Heart left ventricle (tissue), 16 donors: ENCODE measurements around the gene IL20RA. TPM values are rescaled to one million over a fixed set of nuclear protein-coding genes. Genes with fewer than 3 reads are reported as not detected.

Source experiments
- ATAC-seq, 4 donors: fragments of 200-7000 bp; cut with Tn5 transposase; one replicate each; pipeline ENCODE4 v1.9.1; 2020 to 2022; ENCODE audit warnings: moderate library complexity in 4 of 4, mild to moderate bottlenecking in 3 of 4, moderate number of reproducible peaks in 1 of 4
- DNase-seq, 5 donors: peaks; one replicate each; pipeline ENCODE4 v3.0.0-alpha.2; 2020
- H3K27ac ChIP-seq, 12 donors: fragments of 200-600 bp; sonication (generic) in 4 of 12; one replicate each; pipeline versions ENCODE4 v1.5.0 to v1.8.0; 2016 to 2022; ENCODE audit warnings: mild to moderate bottlenecking in 2 of 12
- H3K27me3 ChIP-seq, 9 donors: fragments of 200-600 bp; sonication (generic) in 2 of 9; one replicate each; pipeline versions ENCODE4 v1.5.1 to v1.8.0; 2016 to 2022; ENCODE audit warnings: mild to moderate bottlenecking in 3 of 9
- H3K36me3 ChIP-seq, 9 donors: fragments of 200-600 bp; sonication (generic) in 2 of 9; one replicate each; pipeline versions ENCODE4 v1.5.0 to v1.8.0; 2018 to 2022; ENCODE audit warnings: mild to moderate bottlenecking in 2 of 9
- H3K4me1 ChIP-seq, 12 donors: fragments of 200-600 bp; sonication (generic) in 4 of 12; one replicate each; pipeline versions ENCODE4 v1.5.0 to v1.8.0; 2016 to 2022; ENCODE audit warnings: mild to moderate bottlenecking in 3 of 12
- H3K4me3 ChIP-seq, 12 donors: fragments of 200-600 bp; sonication (generic) in 4 of 12; one replicate each; pipeline versions ENCODE4 v1.5.0 to v1.8.0; 2017 to 2022; ENCODE audit warnings: mild to moderate bottlenecking in 9 of 12, moderate library complexity in 4 of 12
- H3K9me3 ChIP-seq, 12 donors: fragments of 200-600 bp; sonication (generic) in 4 of 12; one replicate each; pipeline versions ENCODE4 v1.5.0 to v1.8.0; 2016 to 2022; ENCODE audit warnings: mild to moderate bottlenecking in 1 of 12
- CTCF ChIP-seq, 12 donors: fragments of 200-600 bp; sonication (generic) in 4 of 12; IDR thresholded peaks; one replicate each; pipeline versions ENCODE4 v1.5.0 to v1.8.0; 2018 to 2022; ENCODE audit warnings: antibody characterized with exemption in 12 of 12, mild to moderate bottlenecking in 5 of 12
- POLR2A ChIP-seq, 2 donors: fragments of 450-650 bp; IDR thresholded peaks; one replicate each; pipeline ENCODE4 v1.6.1; 2017; ENCODE audit warnings: antibody characterized with exemption in 2 of 2, mild to moderate bottlenecking in 2 of 2, moderate library complexity in 2 of 2
- WGBS, 4 donors: extraction: QIAGEN DNeasy Blood & Tissue Kit in 2 of 4; methylation state at CpG; one replicate each; pipeline versions ENCODE4 v1.1.5 to v1.1.7; 2013 to 2018; 5-methylcytosine and 5-hydroxymethylcytosine counted together
- intact Hi-C, 10 donors: fragments of 100-400 bp; cut with DNase I; formaldehyde crosslinking; loops; one replicate each; pipeline versions ENCODE4 v1.11.1 to v1.14.2; 2022
- polyA plus RNA-seq, 2 donors: library from polyadenylated mRNA; stranded (reverse); fragments of 200-250 nt; gene quantifications; one replicate each; pipeline ENCODE4 v1.2.3, GENCODE V29; 2013
- total RNA-seq, 9 donors: library from RNA; depleted of rRNA in 2 of 9; stranded (reverse); fragments of >200 nt in 2 of 9; fragmentation: NEBNext Ultra II Directional in 3 of 9; extraction: Animal tissue kit (Norgen Biotek cat#: 25700) in 3 of 9; gene quantifications; one replicate each; pipeline versions ENCODE4 v1.1.0 to v1.2.4, GENCODE V29; 2016 to 2023
- donor health status: ischemic (EF 13 %, LVEDD 7.1; RV severe dilation, severe dysfunction).
- donor health status: healthy with polysubstance abuse.
- donor health status: DM: no; HTN: yes; CAD: no.
- donor health status: DM: no; HTN: no; CAD: no.
- donor health status: ischemic (EF 25% LVEDD 6.9; RV normal size, moderate dysfunction).
- donor health status: ischemic (EF 25% LVEDD 5.7; RV mildly dilated, moderate dysfunction).
- donor health status: healthy.
- donor health status: DM: yes; HTN: yes; CAD: no.
- donor health status: ischemic (EF 35%, LVEDD 5.7; RV mildly dilated, moderate dysfunction).
- donor health status: nonischemic (EF 11% LVEDD 7.7; RV severe dilation, severe dysfunction).
- donor health status: DM: yes; HTN: yes; CAD: no.
- donor health status: PGD.
- donor health status: ischemic (EF 29% LVEDD 5.4; RV normal size, mild dysfunction).
- donor health status: nonischemic (EF 23%, LVEDD 6.1; RV moderate dilation, normal function).

Gene IL20RA
- total and polyA plus RNA-seq, 11 donors, result 0.19 to 6.9 (median 1.3) TPM

GRCh38 chr6:137070303-137070702 is 25.5 kb upstream of the IL20RA start:
- TF ChIP-seq CTCF (IDR thresholded peaks at IDR 0.05) (no peak), POLR2A (IDR thresholded peaks at IDR 0.05) (no peak)
- no peak for DNase-seq
- Histone ChIP-seq H3K4me3 (no peak overlapping the region), H3K36me3 (no peaks in the 10 kb centered on the region), H3K9me3 (peaks cover 0 to 9% (median 0%) of the 10 kb centered on the region in 12 donors), H3K4me1 (no peaks in the 10 kb centered on the region), H3K27ac (no peak overlapping the region), H3K27me3 (peaks cover 0 to 21% (median 0%) of the 10 kb centered on the region in 9 donors)
- intact Hi-C loops, result no loop called here
- ATAC-seq, result no peak
- 66 to 72% (median 68%) methylated on average over 4 to 5 of the region's 5 CpGs for WGBS, 4 donors

GRCh38 chr6:137067399-137067798 is 22.6 kb upstream of the IL20RA start:
- no peaks in the 10 kb centered on the region for H3K36me3 ChIP-seq
- TF ChIP-seq POLR2A (IDR thresholded peaks at IDR 0.05) (no peak), CTCF (IDR thresholded peaks at IDR 0.05) (no peak)
- ATAC-seq (no peak), DNase-seq (no peak)
- no peaks in the 10 kb centered on the region for H3K4me1 ChIP-seq
- H3K27me3 ChIP-seq, result peaks cover 0 to 29% (median 0%) of the 10 kb centered on the region in 9 donors
- H3K27ac ChIP-seq, result no peak overlapping the region
- intact Hi-C loops, result no loop called here
- WGBS, 4 donors, result 73 to 87% (median 83%) methylated on average over 2 of the region's 2 CpGs
- no peak overlapping the region for H3K4me3 ChIP-seq
- no peaks in the 10 kb centered on the region for H3K9me3 ChIP-seq

- no peaks in the 10 kb centered on the region for H3K36me3 ChIP-seq
- ATAC-seq (no peak), DNase-seq (no peak)
- WGBS, 4 donors, result 88 to 95% (median 92%) methylated on average over 3 of the region's 3 CpGs
- H3K27me3 ChIP-seq, result no peaks in the 10 kb centered on the region
- H3K9me3 ChIP-seq, result no peaks in the 10 kb centered on the region
- TF ChIP-seq POLR2A (IDR thresholded peaks at IDR 0.05), result no peak
- no peak for TF ChIP-seq CTCF (IDR thresholded peaks at IDR 0.05)
- intact Hi-C loops, result no loop called here
- no peak overlapping the region for H3K4me3 ChIP-seq
- no peak overlapping the region for H3K27ac ChIP-seq
- no peaks in the 10 kb centered on the region for H3K4me1 ChIP-seq
Measured at GRCh38 chr6:137058037-137058436, 13.3 kb upstream of the IL20RA start.

GRCh38 chr6:137056121-137056880 is 11.5 kb upstream of the IL20RA start:
- 93 to 95% (median 93%) methylated on average over 3 of the region's 3 CpGs for WGBS, 4 donors

More at GRCh38 chr6:137056121-137056880, 11.5 kb upstream of the IL20RA start:
- TF ChIP-seq POLR2A (IDR thresholded peaks at IDR 0.05) (no peak), CTCF (IDR thresholded peaks at IDR 0.05) (no peak)
- Histone ChIP-seq H3K27ac (no peak overlapping the region), H3K4me1 (peaks cover 0 to 10% (median 0%) of the 10 kb centered on the region in 12 donors), H3K9me3 (no peaks in the 10 kb centered on the region), H3K36me3 (no peaks in the 10 kb centered on the region), H3K4me3 (no peak overlapping the region), H3K27me3 (peaks cover 0 to 5% (median 0%) of the 10 kb centered on the region in 9 donors)
- ATAC-seq, result no peak
- intact Hi-C loops, result no loop called here
- no peak for DNase-seq
